Subcutaneous preadipocyte (primary cell): Measurements from ENCODE around the gene FAM131B. TPM values are rescaled to one million over a fixed set of nuclear protein-coding genes. Genes with fewer than 3 reads are reported as not detected.
A peak's percentile ranks its signal among the peaks of the same experiment; 100 is the strongest.

Experiments used
- small RNA-seq: library from RNA; depleted of rRNA; stranded (forward); fragments of <200 nt; gene quantifications from one replicate; pipeline ENCODE3, GENCODE V24; 2012
- total RNA-seq: library from RNA; depleted of rRNA; stranded (reverse); fragments of >200 nt; gene quantifications from 2 replicates; pipeline ENCODE4 v1.2.3, GENCODE V29; 2012

Gene FAM131B
- total RNA-seq, result 1.6 and 2.6 TPM in 2 replicates

DNA sequence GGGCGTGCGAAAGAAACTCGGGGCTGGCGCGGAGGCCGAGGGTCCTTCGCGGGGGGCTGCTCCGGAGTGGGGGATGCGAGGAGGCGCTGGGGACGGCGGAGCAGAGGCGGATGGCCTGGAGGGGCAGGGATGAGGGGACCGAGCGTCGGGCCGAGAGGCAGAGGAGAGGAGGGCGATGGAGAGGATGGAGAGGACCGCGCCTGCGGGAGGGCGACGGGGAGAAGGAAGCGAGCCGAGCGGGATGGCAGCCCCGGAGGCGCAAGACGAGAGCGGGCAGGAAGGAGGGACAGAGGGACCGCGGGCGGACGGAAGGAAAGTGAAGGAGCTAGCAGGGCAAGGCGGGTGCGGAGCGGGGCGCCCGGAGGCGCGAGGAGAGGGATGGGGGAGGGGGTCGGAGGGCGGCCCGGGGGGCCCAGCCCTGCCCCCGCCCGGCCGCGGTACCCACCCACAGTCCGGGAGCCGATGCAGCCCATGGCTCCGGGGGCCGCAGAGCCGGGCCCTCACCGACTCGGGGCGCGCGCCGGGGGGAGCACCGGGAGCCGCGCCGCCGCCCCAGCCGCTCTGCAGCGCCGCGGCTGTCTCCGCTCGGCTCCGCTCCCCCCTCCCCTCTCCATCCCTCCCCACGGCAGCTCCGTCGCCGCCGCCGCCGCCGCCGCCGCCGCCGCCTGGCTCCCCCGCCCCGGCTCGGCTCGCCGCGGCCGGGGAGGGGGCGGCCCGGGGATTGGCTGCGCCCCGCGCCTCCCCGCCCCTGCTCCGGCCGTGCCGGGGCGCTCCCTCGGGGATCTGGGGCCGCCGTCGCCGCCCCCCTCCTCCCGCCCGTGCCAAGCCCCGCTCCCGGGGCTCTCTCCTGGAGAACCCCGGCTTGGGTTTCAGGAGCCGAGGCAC lies at the start of gene FAM131B:
FAM131B (minus strand) TSS at position 583 of the 885 bp plus-strand sequence; CDS start at position 473, 110 bp downstream.

DNA sequence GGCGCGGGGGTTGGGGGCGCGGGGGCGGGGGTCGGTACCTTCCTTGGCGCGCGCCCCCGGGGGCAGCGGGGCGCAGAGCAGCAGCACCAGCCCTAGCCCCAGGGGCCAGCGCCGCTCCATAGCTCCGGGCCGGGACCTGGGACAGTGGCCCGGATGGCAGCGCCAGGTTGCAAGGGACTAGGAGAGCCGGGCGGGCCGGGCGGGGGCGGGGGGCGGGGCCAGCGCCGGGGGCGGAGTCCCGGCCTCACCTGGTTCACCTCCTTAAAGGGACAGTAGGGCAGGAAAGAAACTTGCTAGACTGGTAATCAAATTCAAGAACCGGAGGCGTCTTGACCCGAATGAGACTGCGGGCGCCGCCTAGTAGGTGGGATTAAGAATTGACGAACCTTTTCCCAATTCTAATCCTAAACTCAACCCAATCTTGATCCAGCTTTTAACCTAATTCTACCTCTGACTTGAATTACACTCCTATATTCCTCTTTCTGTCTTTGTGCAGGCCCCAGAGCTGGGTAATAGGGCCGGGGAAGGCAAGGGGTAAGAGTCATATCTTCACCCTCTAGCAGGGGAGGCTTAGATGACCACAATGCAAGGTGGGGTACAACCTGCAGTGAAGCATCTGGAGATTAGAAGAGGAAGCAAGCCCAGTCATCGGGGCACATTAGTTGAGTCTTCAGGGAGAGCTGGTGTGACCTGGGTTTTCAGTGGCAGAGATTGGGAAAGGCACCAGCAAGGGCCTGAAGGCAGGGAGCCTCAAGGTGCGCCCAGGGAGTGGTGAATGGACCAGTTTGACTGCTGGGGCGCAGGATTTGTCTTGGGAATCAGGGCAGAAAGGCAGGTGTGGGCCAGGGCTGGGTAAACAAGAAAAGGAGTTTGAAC lies 46.4 kb upstream of the FAM131B start, which contains the start of gene EPHA1:
EPHA1 (minus strand) TSS at position 171 of the 876 bp plus-strand sequence; CDS start at position 120, 51 bp downstream.

GRCh38 chr7:143380646-143381426 lies 18.3 kb upstream of the FAM131B start, which contains the start of gene ZYX:
Gene ZYX (plus strand): TSS chr7:143381345. CDS start chr7:143381572, 227 bp downstream.

DNA sequence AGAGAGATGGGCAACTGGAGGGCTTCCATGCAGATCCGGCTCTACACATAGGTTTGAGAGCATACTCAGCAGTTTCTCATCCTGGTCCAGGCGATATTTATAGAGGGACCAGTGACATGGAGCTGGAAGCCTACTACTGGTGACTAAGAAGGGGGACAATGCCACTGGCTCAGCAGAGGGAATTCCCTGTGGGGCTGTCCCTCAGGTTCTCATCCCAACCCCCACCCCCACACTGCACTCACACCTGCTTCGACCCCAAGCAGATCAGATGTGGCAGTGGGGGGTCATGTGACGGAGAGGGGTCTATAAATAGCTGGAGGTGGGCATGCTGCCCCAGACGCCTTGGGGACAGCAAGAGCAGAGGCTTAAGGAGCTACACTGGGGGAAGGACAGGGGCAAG lies 46.7 kb downstream of the FAM131B start, which contains the start of gene CLCN1:
CLCN1 (plus strand) TSS at position 336 of the 400 bp plus-strand sequence. CDS start 102 bp downstream, outside the sequence.

Small RNA genes lying within 50 kb of the gene (small RNA-seq; reads per million reads assigned to genes)
- gene MIR6892, result 0.66 reads per million, percentile 41 among the genes with 10 or more reads in this experiment

Other genes starting within 250 kb of the FAM131B start
- not detected in 2 replicates for gene PIP, start 230.6 kb downstream of the FAM131B start, total RNA-seq
- gene TAS2R39, start 179.3 kb downstream of the FAM131B start, total RNA-seq, result not detected in 2 replicates
- gene TAS2R40, start 140.7 kb downstream of the FAM131B start, total RNA-seq, result not detected in 2 replicates
- 60.8 and 77.5 TPM in 2 replicates for gene GSTK1, start 99.3 kb downstream of the FAM131B start, total RNA-seq
- gene TMEM139, start 77.8 kb downstream of the FAM131B start, total RNA-seq, result not detected in 2 replicates
- 9.9 and 12.3 TPM in 2 replicates for gene CASP2, start 74.4 kb downstream of the FAM131B start, total RNA-seq
- not detected in 2 replicates for gene CLCN1, start 46.6 kb downstream of the FAM131B start, total RNA-seq
- gene ZYX, start 18.6 kb upstream of the FAM131B start, total RNA-seq, result 52.5 and 67.6 TPM in 2 replicates
- gene EPHA1, start 46.1 kb upstream of the FAM131B start, total RNA-seq, result not detected in 2 replicates
- not detected in 2 replicates for gene TAS2R60, start 80.7 kb upstream of the FAM131B start, total RNA-seq
- gene TAS2R41, start 115.2 kb upstream of the FAM131B start, total RNA-seq, result not detected in 2 replicates
- gene CTAGE15, start 209.1 kb upstream of the FAM131B start, total RNA-seq, result not detected in 2 replicates